Peyer's patch (tissue), 4 donors: ENCODE measurements around the gene STRA6. TPM values are rescaled to one million over a fixed set of nuclear protein-coding genes. Genes with fewer than 3 reads are reported as not detected.
A peak's percentile ranks its signal among the peaks of the same experiment; 100 is the strongest.

Experiments
- DNase-seq, 3 donors: peaks; one replicate each; pipeline ENCODE4 v3.0.0-alpha.2; 2017 to 2019
- H3K27ac ChIP-seq, 4 donors: fragments of 200-600 bp; sonication (generic); one replicate each; pipeline ENCODE4 v1.5.1; 2016 to 2019
- H3K27me3 ChIP-seq, 2 donors: fragments of 200-600 bp; sonication (generic); one replicate each; pipeline ENCODE4 v1.5.1; 2019
- H3K36me3 ChIP-seq, 3 donors: fragments of 200-600 bp; sonication (generic); one replicate each; pipeline ENCODE4 v1.5.1; 2016 to 2019
- H3K4me1 ChIP-seq, 4 donors: fragments of 200-600 bp; sonication (generic); one replicate each; pipeline ENCODE4 v1.5.1; 2016 to 2019
- H3K4me3 ChIP-seq, 4 donors: fragments of 200-600 bp; sonication (generic); 1 replicate in 3 of 4; 2 replicates in 1 of 4; pipeline ENCODE4 v1.5.1; 2016 to 2019; ENCODE audit warnings: mild to moderate bottlenecking in 1 of 4
- H3K9me3 ChIP-seq, 4 donors: fragments of 200-600 bp; sonication (generic); one replicate each; pipeline ENCODE4 v1.5.1; 2016 to 2019; ENCODE audit warnings: mild to moderate bottlenecking in 1 of 4
- POLR2A ChIP-seq, 2 donors: fragments of 450-650 bp; IDR thresholded peaks; one replicate each; pipeline ENCODE4 v1.5.1; 2017; ENCODE audit warnings: antibody characterized with exemption in 2 of 2, mild to moderate bottlenecking in 2 of 2, moderate library complexity in 2 of 2
- small RNA-seq, 2 donors: library from RNA; depleted of rRNA; stranded (forward); fragments of <200 nt; gene quantifications; one replicate each; pipeline ENCODE3, GENCODE V24; 2016
- total RNA-seq, 4 donors: library from RNA; depleted of rRNA; stranded (reverse); fragments of >200 nt; gene quantifications; one replicate each; pipeline ENCODE4 v1.1.0, GENCODE V29; 2016
- TF ChIP-seq, protein P1 (sequence below), 6 experiments: fragments of 450-650 bp in 4 of 6; fragments of 200-600 bp in 2 of 6; sonication (generic) in 1 of 6; IDR thresholded peaks; one replicate each; pipeline ENCODE4 v1.5.1; 2017 to 2019; ENCODE audit warnings: antibody characterized with exemption in 6 of 6, mild to moderate bottlenecking in 3 of 6, moderate library complexity in 1 of 6

Gene STRA6
- total RNA-seq, 4 donors from 2014 or later: 0.83 TPM; not detected in 3

DNA sequence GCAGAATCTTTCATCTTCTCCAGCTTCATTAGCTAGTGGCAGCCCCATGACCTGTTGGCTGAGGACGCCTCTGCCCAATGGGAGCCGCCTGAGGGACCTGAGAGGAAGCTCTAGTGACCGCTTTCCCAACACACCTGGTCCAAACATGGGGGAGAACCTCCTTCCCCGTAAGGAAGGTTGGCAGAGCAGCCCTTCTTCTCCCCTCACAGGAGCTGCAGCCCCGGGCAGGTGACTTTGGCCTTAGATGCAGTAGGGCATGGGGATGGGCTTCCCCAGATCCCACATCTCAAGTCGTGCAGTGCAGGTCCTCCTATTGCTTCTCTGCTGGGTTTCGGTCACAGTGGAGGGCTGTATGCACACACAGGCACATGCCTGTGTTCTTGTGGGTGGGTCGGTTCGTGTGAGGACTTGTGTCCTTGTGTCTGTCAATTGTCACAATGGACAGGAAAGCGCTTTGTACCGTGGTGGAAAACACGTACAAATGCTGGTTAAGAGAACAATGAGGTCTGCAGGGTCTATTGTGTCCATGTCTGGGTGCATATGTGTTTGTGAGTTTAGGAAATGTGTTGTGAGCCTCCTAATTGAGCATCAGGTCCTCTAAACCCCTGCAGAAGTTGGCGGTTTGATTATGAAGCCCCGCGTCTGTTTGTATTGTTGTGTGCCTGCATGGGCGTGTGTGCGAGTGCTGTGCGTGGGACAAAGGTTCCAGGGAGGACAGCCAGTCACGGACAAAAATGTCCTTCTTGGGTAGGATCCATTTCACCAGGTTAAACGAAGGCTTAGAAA, 70.8 kb downstream of the STRA6 start:
- Histone ChIP-seq H3K4me1 (peaks cover 0 to 54% (median 29%) of the 10 kb centered on the region in 4 donors), H3K4me3 (no peak overlapping the region), H3K27ac (no peak overlapping the region), H3K9me3 (no peaks in the 10 kb centered on the region), H3K36me3 (no peaks in the 10 kb centered on the region), H3K27me3 (peaks cover 0 to 77% of the 10 kb centered on the region in 2 donors)
- no peak for DNase-seq
- no peak for TF ChIP-seq POLR2A (IDR thresholded peaks at IDR 0.05)
- TF ChIP-seq, protein P1, sequence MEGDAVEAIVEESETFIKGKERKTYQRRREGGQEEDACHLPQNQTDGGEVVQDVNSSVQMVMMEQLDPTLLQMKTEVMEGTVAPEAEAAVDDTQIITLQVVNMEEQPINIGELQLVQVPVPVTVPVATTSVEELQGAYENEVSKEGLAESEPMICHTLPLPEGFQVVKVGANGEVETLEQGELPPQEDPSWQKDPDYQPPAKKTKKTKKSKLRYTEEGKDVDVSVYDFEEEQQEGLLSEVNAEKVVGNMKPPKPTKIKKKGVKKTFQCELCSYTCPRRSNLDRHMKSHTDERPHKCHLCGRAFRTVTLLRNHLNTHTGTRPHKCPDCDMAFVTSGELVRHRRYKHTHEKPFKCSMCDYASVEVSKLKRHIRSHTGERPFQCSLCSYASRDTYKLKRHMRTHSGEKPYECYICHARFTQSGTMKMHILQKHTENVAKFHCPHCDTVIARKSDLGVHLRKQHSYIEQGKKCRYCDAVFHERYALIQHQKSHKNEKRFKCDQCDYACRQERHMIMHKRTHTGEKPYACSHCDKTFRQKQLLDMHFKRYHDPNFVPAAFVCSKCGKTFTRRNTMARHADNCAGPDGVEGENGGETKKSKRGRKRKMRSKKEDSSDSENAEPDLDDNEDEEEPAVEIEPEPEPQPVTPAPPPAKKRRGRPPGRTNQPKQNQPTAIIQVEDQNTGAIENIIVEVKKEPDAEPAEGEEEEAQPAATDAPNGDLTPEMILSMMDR (IDR thresholded peaks at IDR 0.05): no peak

DNA sequence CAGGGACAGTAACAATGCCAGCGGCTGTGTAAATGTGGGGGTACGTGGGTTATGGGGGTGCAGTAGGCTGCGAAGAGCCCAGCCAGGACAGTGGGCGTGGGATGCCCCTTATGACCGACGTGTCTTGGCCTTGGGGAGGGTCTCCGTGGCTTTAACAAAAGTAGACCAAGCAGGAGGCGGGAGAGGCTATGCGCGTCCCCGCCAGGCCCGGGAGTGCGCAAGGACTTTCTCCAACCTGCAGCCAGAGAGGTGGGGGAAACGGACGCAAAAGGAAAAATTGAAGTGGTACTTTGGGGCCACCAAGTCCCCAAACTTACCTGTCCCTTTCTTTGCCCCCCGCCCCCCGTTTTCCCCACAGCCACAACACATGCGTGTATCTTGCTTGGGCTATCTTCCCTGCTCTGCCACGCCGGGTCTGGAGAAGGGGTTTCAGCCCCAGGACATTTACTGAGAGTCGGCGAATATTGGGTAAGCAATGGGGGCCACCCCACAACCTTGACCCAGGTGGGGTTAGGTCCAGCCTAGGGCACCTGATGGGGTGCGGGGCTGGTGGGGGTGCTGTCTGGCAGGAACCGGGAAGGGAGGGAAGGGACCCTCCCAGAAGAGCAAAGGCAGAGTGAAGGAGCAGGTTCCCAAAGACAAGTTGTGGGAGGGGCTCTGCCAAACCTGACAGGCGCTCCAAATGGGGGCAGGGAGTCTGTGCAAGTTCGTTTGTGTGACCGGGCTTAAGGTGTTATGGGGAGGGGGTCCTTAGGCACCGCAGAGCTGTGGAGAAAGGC, 71.5 kb downstream of the STRA6 start:
- DNase-seq: peak in 1 of 3 donors; percentile 6
- H3K27me3 ChIP-seq: peaks cover 0 to 73% of the 10 kb centered on the region in 2 donors
- no peak overlapping the region for H3K4me3 ChIP-seq
- no peak overlapping the region for H3K27ac ChIP-seq
- peaks cover 0 to 46% (median 23%) of the 10 kb centered on the region in 4 donors for H3K4me1 ChIP-seq
- H3K9me3 ChIP-seq: no peaks in the 10 kb centered on the region
- TF ChIP-seq, protein P1 (IDR thresholded peaks at IDR 0.05): no peak
- no peak for TF ChIP-seq POLR2A (IDR thresholded peaks at IDR 0.05)
- no peaks in the 10 kb centered on the region for H3K36me3 ChIP-seq

DNA sequence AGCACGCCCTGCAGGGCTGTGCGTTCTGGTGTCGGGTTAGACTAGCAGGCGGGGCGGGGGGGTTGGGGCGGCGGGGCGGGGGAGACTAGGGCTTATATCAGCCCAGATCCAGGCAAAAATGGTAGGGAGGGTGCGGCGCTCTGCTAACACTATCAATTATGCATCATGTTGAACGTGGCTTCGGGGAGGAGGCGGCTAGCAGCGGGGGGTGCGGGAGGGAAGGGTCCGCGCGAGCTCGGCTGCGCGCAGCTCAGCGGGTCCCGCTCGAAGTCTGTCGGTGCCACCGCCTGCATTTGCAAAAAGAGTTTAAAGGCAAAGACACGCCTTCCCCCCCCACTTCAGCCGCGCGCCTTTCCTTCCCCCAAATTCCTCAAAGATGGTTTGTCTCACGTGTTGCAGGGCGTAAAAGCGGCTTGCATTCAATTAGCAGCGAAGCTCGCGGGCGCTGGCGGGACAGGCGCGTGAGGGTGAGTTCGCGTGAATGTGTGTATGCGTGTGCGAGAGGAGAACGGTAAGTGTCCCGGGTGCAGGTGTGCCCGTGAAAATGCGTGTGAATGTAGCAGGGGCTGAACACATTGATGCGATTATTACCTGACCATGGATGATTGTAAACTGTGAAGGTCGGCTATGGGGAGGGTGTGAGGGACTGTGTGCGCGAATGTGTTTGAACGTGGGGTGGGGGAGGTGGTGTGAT, 72.3 kb downstream of the STRA6 start, which contains the start of gene ISLR2:
Gene ISLR2, plus strand, starts transcription at position 432 of the 694 bp plus-strand sequence. CDS start 2,169 bp downstream, outside the sequence.
- no peaks in the 10 kb centered on the region for H3K36me3 ChIP-seq
- H3K4me3 ChIP-seq: peak within 1 kb of the TSS in 1 of 4 donors; percentile 13
- peaks cover 0 to 67% of the 10 kb centered on the region in 2 donors for H3K27me3 ChIP-seq
- peaks cover 0 to 40% (median 18%) of the 10 kb centered on the region in 4 donors for H3K4me1 ChIP-seq
- TF ChIP-seq, protein P1 (IDR thresholded peaks at IDR 0.05): no peak
- no peak for TF ChIP-seq POLR2A (IDR thresholded peaks at IDR 0.05)
- H3K27ac ChIP-seq: no peak within 1 kb of the TSS
- H3K9me3 ChIP-seq: no peaks in the 10 kb centered on the region
- DNase-seq: peak in 1 of 3 donors; percentile 14

DNA sequence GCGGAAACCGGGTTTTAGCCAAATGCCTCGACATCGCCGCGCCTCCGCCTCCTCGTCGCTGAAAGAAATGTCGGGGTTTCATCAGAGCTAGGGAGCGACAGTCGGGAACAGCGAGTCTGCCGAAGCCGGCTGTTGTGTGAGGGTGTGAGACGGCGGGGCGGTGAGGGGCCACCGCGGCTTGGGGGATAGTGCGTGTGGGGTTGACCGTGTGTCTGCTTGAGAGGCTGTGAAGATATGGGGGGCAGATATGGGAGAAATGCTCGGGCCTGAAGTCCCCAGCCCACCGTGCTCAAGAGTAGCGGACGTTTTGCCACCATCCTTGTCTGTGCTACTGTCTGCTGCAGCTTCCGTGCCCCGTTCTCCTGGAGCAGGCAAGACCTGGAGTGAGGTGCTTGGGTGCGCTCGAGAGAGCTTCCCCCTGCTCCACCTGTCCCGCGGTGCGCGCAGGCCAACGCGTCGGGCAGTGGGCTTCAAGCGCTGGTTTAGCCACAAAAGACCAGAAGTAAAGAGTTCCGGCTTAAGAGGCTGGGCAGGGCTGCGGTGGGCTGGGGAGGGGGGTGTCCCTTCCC, 72.9 kb downstream of the STRA6 start:
- Histone ChIP-seq H3K27me3 (peaks cover 0 to 61% of the 10 kb centered on the region in 2 donors), H3K4me1 (peaks cover 0 to 35% (median 16%) of the 10 kb centered on the region in 4 donors)
- DNase-seq: peak in 1 of 3 donors; percentile 12

More for the DNA sequence above, 72.9 kb downstream of the STRA6 start:
- Histone ChIP-seq H3K4me3 (peak overlapping the region in 1 of 4 donors; percentile 13), H3K9me3 (no peaks in the 10 kb centered on the region), H3K27ac (no peak overlapping the region), H3K36me3 (no peaks in the 10 kb centered on the region)
- TF ChIP-seq POLR2A (IDR thresholded peaks at IDR 0.05): no peak
- TF ChIP-seq, protein P1 (IDR thresholded peaks at IDR 0.05): no peak

Small RNA genes within 50 kb of the gene (small RNA-seq; reads per million reads assigned to genes)
- 0 reads per million in 2 donors for gene RF00017

Other genes with a start within 250 kb of the STRA6 start
- 10 to 100 TPM in 3 of 4 donors, not detected in 1; 10.9 to 24.5 (median 13.5) TPM for gene STOML1, start 210.5 kb downstream of the STRA6 start, total RNA-seq
- gene PML, start 208.1 kb downstream of the STRA6 start, total RNA-seq: 100 to 1,000 TPM in 1 of 4 donors, 10 to 100 TPM in 3; 52.4 to 116 (median 82.9) TPM
- under 1 TPM in 1 of 4 donors, not detected in 3; 0.38 TPM for gene GOLGA6A, start 120.2 kb downstream of the STRA6 start, total RNA-seq
- under 1 TPM in 3 of 4 donors, not detected in 1; 0.66 to 0.94 (median 0.70) TPM for gene ISLR2, start 72.2 kb downstream of the STRA6 start, total RNA-seq
- gene ISLR, start 29.1 kb downstream of the STRA6 start, total RNA-seq: 10 to 100 TPM in 3 of 4 donors, 1 to 10 TPM in 1; 6.3 to 22.8 (median 17.5) TPM
- under 1 TPM in 1 of 4 donors, not detected in 3; 0.40 TPM for gene CCDC33, start 33.5 kb upstream of the STRA6 start, total RNA-seq
- gene CYP11A1, start 164.9 kb upstream of the STRA6 start, total RNA-seq: 1 to 10 TPM in 3 of 4 donors, under 1 TPM in 1; 0.88 to 6.6 (median 3.3) TPM
- gene SEMA7A, start 231.2 kb upstream of the STRA6 start, total RNA-seq: 10 to 100 TPM in 1 of 4 donors, 1 to 10 TPM in 3; 1.5 to 42.9 (median 1.6) TPM